Gastroesophageal sphincter (tissue), 3 donors: Measurements from ENCODE around the gene ATP1B3.

Source experiments
- EP300 ChIP-seq: sonication (generic); formaldehyde crosslinking; IDR thresholded peaks from one replicate; pipeline ENCODE4 v1.6.1; 2017; ENCODE audit warnings: antibody characterized with exemption, mild to moderate bottlenecking
- POLR2A ChIP-seq, 2 donors: fragments of 450-650 bp; IDR thresholded peaks; one replicate each; pipeline ENCODE4 v1.6.1; 2017; ENCODE audit warnings: antibody characterized with exemption in 2 of 2, mild to moderate bottlenecking in 2 of 2, moderate library complexity in 1 of 2
- POLR2AphosphoS5 ChIP-seq: sonication (generic); formaldehyde crosslinking; IDR thresholded peaks from one replicate; pipeline ENCODE4 v1.6.1; 2017; ENCODE audit warnings: antibody characterized with exemption
- TF ChIP-seq, protein P1 (sequence below), 4 experiments: fragments of 200-600 bp in 2 of 4; fragments of 450-650 bp in 2 of 4; sonication (generic) in 1 of 4; IDR thresholded peaks; one replicate each; pipeline ENCODE4 v1.5.1; 2017 to 2019; ENCODE audit warnings: antibody characterized with exemption in 4 of 4, mild to moderate bottlenecking in 2 of 4, moderate library complexity in 2 of 4

DNA sequence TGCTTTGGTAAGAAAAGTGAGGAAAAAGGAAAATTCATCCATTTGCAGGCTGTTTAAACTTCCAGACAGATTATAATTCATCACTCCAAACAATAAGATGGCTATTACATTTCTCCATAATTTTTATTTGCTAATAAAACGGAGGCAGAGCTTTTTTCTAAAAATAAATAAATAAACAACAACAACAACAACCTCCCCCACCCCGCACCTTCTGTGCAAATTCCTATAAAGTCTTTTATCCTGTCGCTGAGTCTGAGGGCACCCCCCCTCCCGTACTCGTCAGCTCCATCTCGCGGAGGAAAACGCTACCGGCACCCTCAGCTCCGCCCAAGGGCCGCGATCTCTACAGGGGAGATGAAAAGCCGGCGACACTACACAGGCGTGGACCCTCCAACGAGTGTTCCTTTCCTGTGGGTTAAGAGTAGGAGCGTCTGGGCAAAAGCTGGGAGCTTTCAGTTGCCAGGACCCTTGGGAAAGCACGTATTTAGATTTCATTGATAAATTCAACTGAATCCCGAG, 1.0 kb upstream of the ATP1B3 start:
- TF ChIP-seq, protein P1, sequence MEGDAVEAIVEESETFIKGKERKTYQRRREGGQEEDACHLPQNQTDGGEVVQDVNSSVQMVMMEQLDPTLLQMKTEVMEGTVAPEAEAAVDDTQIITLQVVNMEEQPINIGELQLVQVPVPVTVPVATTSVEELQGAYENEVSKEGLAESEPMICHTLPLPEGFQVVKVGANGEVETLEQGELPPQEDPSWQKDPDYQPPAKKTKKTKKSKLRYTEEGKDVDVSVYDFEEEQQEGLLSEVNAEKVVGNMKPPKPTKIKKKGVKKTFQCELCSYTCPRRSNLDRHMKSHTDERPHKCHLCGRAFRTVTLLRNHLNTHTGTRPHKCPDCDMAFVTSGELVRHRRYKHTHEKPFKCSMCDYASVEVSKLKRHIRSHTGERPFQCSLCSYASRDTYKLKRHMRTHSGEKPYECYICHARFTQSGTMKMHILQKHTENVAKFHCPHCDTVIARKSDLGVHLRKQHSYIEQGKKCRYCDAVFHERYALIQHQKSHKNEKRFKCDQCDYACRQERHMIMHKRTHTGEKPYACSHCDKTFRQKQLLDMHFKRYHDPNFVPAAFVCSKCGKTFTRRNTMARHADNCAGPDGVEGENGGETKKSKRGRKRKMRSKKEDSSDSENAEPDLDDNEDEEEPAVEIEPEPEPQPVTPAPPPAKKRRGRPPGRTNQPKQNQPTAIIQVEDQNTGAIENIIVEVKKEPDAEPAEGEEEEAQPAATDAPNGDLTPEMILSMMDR (IDR thresholded peaks at IDR 0.05) = peak; percentile 79 to 93 (median 82)
- no peak for TF ChIP-seq EP300
- TF ChIP-seq POLR2A (IDR thresholded peaks at IDR 0.05) = no peak
- peak; percentile 54 for TF ChIP-seq POLR2AphosphoS5
